ENCODE results near the gene PFDN2. TPM values are rescaled to one million over a fixed set of nuclear protein-coding genes. Genes with fewer than 3 reads are reported as not detected.

The PFDN2 gene
- total and polyA plus RNA-seq, 2 experiments from 2014 or later: 45.6 to 352 TPM

DNA sequence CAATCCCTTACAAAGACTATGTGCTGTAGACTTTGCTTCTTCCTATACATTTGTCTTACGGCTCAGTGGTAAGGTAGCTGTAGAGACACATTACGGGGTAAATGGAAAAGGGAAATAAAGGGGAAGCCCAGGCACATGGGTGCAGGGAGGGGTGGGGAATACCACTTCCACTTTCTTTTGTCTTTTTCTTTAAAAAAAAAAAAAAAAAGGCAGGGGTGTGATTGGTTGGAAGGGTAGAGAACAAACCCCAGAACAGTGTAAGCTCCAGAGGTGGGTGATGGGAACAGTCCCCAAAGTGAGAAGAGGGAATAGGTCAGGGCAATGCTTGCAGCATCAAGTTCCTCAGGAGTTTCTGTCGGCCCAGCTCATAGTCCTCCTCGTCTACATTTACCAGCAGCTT, 4.0 kb upstream of the PFDN2 start:
- H3F3A ChIP-seq (replicated peaks; ENCODE audit: low read depth): peaks cover 38% of the 10 kb centered on the region
- no peak overlapping the region for H3K4me2 ChIP-seq
- H3K27ac ChIP-seq (ENCODE audit: low read depth): no peak overlapping the region
- peaks cover 24% of the 10 kb centered on the region for H3K27me3 Mint-ChIP-seq (ENCODE audit: insufficient read depth, low read depth, poor library complexity)
- H3K9me3 Mint-ChIP-seq: no peaks in the 10 kb centered on the region
- no peaks in the 10 kb centered on the region for H3K27me3 ChIP-seq (ENCODE audit: insufficient read depth)
- no peak overlapping the region for H2AFZ ChIP-seq
- peaks cover 68% of the 10 kb centered on the region for H3K36me3 Mint-ChIP-seq (ENCODE audit: low read depth)
- no peak overlapping the region for H3K4me3 ChIP-seq
- H3K4me3 Mint-ChIP-seq: no peak overlapping the region
- peaks cover 19% of the 10 kb centered on the region for H3K4me1 Mint-ChIP-seq
- no peak for DNase-seq (ENCODE audit: low spot score)
- peaks cover 11% of the 10 kb centered on the region; the same call in 1 of the 2 replicates for H4K20me1 ChIP-seq (replicated peaks; ENCODE audit: insufficient read depth)
- ATAC-seq: no peak
- no peak overlapping the region for H3K27ac Mint-ChIP-seq
- peaks cover 30% of the 10 kb centered on the region for H3K79me2 ChIP-seq (replicated peaks; ENCODE audit: insufficient read depth)
- no peak for TF ChIP-seq CTCF (conservative IDR thresholded peaks at IDR 0.05; ENCODE audit: low read depth in 2 of 2)
- no peak for TF ChIP-seq ZNF462 (CRISPR knock-in tag; IDR thresholded peaks at IDR 0.05)
- TF ChIP-seq STAT1 (IDR thresholded peaks at IDR 0.05; ENCODE audit: unreplicated experiment): no peak
- TF ChIP-seq, protein P1, sequence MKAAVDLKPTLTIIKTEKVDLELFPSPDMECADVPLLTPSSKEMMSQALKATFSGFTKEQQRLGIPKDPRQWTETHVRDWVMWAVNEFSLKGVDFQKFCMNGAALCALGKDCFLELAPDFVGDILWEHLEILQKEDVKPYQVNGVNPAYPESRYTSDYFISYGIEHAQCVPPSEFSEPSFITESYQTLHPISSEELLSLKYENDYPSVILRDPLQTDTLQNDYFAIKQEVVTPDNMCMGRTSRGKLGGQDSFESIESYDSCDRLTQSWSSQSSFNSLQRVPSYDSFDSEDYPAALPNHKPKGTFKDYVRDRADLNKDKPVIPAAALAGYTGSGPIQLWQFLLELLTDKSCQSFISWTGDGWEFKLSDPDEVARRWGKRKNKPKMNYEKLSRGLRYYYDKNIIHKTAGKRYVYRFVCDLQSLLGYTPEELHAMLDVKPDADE (IDR thresholded peaks at IDR 0.05): no peak
- no peak for TF ChIP-seq ZNF114 (CRISPR knock-in tag; IDR thresholded peaks at IDR 0.05)
- TF ChIP-seq EZH2 (IDR thresholded peaks at IDR 0.05; ENCODE audit: low read depth, unreplicated experiment): no peak
- TF ChIP-seq CREB1 (CRISPR knock-in tag; IDR thresholded peaks at IDR 0.05; ENCODE audit: low read depth): no peak
- no peak for TF ChIP-seq NANOG (IDR thresholded peaks at IDR 0.05; ENCODE audit: borderline replicate concordance)
- no peak for TF ChIP-seq REST (IDR thresholded peaks at IDR 0.05; ENCODE audit: unreplicated experiment)
- no peak for TF ChIP-seq EZH2phosphoT487 (IDR thresholded peaks at IDR 0.05; ENCODE audit: unreplicated experiment)
- no peak for TF ChIP-seq POLR2AphosphoS5 (IDR thresholded peaks at IDR 0.05; ENCODE audit: low read depth)
- no peak for TF ChIP-seq JUNB (IDR thresholded peaks at IDR 0.05; ENCODE audit: unreplicated experiment)
- TF ChIP-seq ZNF331 (CRISPR knock-in tag; IDR thresholded peaks at IDR 0.05; ENCODE audit: low read depth): no peak
- H3K9me2 ChIP-seq (ENCODE audit: insufficient read depth): no peaks in the 10 kb centered on the region
- H3K36me3 ChIP-seq (ENCODE audit: insufficient read depth): peaks cover 30% of the 10 kb centered on the region
- peaks cover 13% of the 10 kb centered on the region for H3K4me1 ChIP-seq (ENCODE audit: insufficient read depth)
